ENCODE data around the gene SNX8.

SNX8 gene

GRCh38 chr7:2242541-2243429, 71.5 kb downstream of the SNX8 start:
- no peak for TF ChIP-seq CTCF (IDR thresholded peaks at IDR 0.05; ENCODE audit: insufficient read depth, low read length, missing control alignments)
- POLR2A ChIA-PET, result interaction anchor here (1.3 to 1.6 kb wide), 2 partner anchors 9 to 111 kb away, joined by 3 to 4 read pairs; no protein-coding TSS in a partner anchor
- peak overlapping the region; percentile 89 for H3K4me3 ChIP-seq (ENCODE audit: low read depth, low read length)
- CTCF ChIA-PET, result interaction anchor here (1.5 to 2.1 kb wide), 2 partner anchors 11 to 105 kb away, joined by 3 to 11 read pairs; partner anchors contain the start of gene MAD1L1
- no peak for DNase-seq (ENCODE audit: low read depth, low spot score)

GRCh38 chr7:2241580-2242540, 72.4 kb downstream of the SNX8 start, which contains the start of the genes MRM2 and NUDT1:
TSS of gene MRM2 (minus strand) at chr7:2242205. CDS start at chr7:2242169, 36 bp downstream.
TSS of gene NUDT1 (plus strand) at chr7:2242226. CDS start at chr7:2244575, 2,349 bp downstream.
- no peak for TF ChIP-seq CTCF (IDR thresholded peaks at IDR 0.05; ENCODE audit: insufficient read depth, low read length, missing control alignments)
- H3K4me3 ChIP-seq (ENCODE audit: low read depth, low read length), result peak within 1 kb of the TSS; percentile 89
- DNase-seq (ENCODE audit: low read depth, low spot score), result no peak
- POLR2A ChIA-PET, result interaction anchor here (1.3 to 1.6 kb wide), 2 partner anchors 8 to 112 kb away, joined by 3 to 4 read pairs; no protein-coding TSS in a partner anchor
- CTCF ChIA-PET, result interaction anchor here (1.5 to 2.1 kb wide), 2 partner anchors 10 to 106 kb away, joined by 3 to 11 read pairs; partner anchors contain the start of gene MAD1L1

- no peak for DNase-seq (ENCODE audit: low read depth, low spot score)
- ChIA-PET CTCF (interaction anchor here (0.9 to 2.0 kb wide), 3 partner anchors 29 to 125 kb away, joined by 3 to 6 read pairs (median 3); no protein-coding TSS in a partner anchor), POLR2A (no interaction called here)
- TF ChIP-seq CTCF (IDR thresholded peaks at IDR 0.05; ENCODE audit: insufficient read depth, low read length, missing control alignments), result no peak
- no peak overlapping the region for H3K4me3 ChIP-seq (ENCODE audit: low read depth, low read length)
Measured at GRCh38 chr7:2239242-2239641, 75.0 kb downstream of the SNX8 start.

- no peak for DNase-seq (ENCODE audit: low read depth, low spot score)
- H3K4me3 ChIP-seq (ENCODE audit: low read depth, low read length), result no peak overlapping the region
- POLR2A ChIA-PET, result no interaction called here
- no peak for TF ChIP-seq CTCF (IDR thresholded peaks at IDR 0.05; ENCODE audit: insufficient read depth, low read length, missing control alignments)
- CTCF ChIA-PET, result interaction anchor here (1.3 kb wide), 1 partner anchor 12 kb away, joined by 3 read pairs; no protein-coding TSS in a partner anchor
Measured at GRCh38 chr7:2237109-2237602, 77.1 kb downstream of the SNX8 start.

- ChIA-PET POLR2A (interaction anchor here (1.2 kb wide), 1 partner anchor 8 kb away, joined by 3 read pairs; the partner anchor contains the start of genes MRM2 and NUDT1), CTCF (interaction anchor here (0.9 to 2.1 kb wide), 3 partner anchors 15 to 660 kb away, joined by 3 to 7 read pairs (median 5); no protein-coding TSS in a partner anchor)
- DNase-seq (ENCODE audit: low read depth, low spot score), result no peak
- H3K4me3 ChIP-seq (ENCODE audit: low read depth, low read length), result no peak overlapping the region
- TF ChIP-seq CTCF (IDR thresholded peaks at IDR 0.05; ENCODE audit: insufficient read depth, low read length, missing control alignments), result no peak
Measured at GRCh38 chr7:2233926-2234325, 80.3 kb downstream of the SNX8 start.
